Sigmoid colon (tissue), 7 donors: ENCODE results near the gene NHERF1. TPM values are rescaled to one million over a fixed set of nuclear protein-coding genes. Genes with fewer than 3 reads are reported as not detected.

Experiments used
- DNase-seq: peaks from one replicate; pipeline ENCODE4 v3.0.0-alpha.2; 2019
- H3K27ac ChIP-seq, 4 donors: fragments of 200-600 bp; sonication (generic); one replicate each; pipeline ENCODE4 v1.5.1; 2016 to 2019; ENCODE audit warnings: mild to moderate bottlenecking in 1 of 4
- H3K27me3 ChIP-seq, 3 donors: fragments of 200-600 bp; sonication (generic); one replicate each; pipeline ENCODE4 v1.5.1; 2019; ENCODE audit warnings: mild to moderate bottlenecking in 1 of 3
- H3K36me3 ChIP-seq, 4 donors: fragments of 200-600 bp; sonication (generic); one replicate each; pipeline ENCODE4 v1.5.1; 2016 to 2019
- H3K4me1 ChIP-seq, 4 donors: fragments of 200-600 bp; sonication (generic); one replicate each; pipeline ENCODE4 v1.5.1; 2017 to 2019
- H3K4me3 ChIP-seq, 4 donors: fragments of 200-600 bp; sonication (generic); one replicate each; pipeline ENCODE4 v1.5.1; 2017 to 2019; ENCODE audit warnings: mild to moderate bottlenecking in 2 of 4, moderate library complexity in 1 of 4
- H3K9me3 ChIP-seq, 4 donors: fragments of 200-600 bp in 3 of 4; sonication (generic) in 3 of 4; one replicate each; pipeline versions ENCODE4 v1.5.1 to v1.6.1; 2013 to 2019
- CTCF ChIP-seq, 4 experiments: fragments of 450-650 bp in 3 of 4; fragments of 200-600 bp in 1 of 4; IDR thresholded peaks; one replicate each; pipeline ENCODE4 v1.5.1; 2016 to 2019; ENCODE audit warnings: antibody characterized with exemption in 4 of 4, mild to moderate bottlenecking in 3 of 4, moderate library complexity in 2 of 4
- EP300 ChIP-seq, 4 donors: sonication (generic); formaldehyde crosslinking; IDR thresholded peaks; one replicate each; pipeline ENCODE4 v1.6.1; 2017; ENCODE audit warnings: antibody characterized with exemption in 4 of 4
- POLR2A ChIP-seq, 2 donors: fragments of 450-650 bp; IDR thresholded peaks; one replicate each; pipeline ENCODE4 v1.6.1; 2016; ENCODE audit warnings: antibody characterized with exemption in 2 of 2, mild to moderate bottlenecking in 2 of 2, moderate library complexity in 2 of 2
- POLR2AphosphoS5 ChIP-seq, 4 donors: sonication (generic); formaldehyde crosslinking; IDR thresholded peaks; one replicate each; pipeline ENCODE4 v1.6.1; 2017; ENCODE audit warnings: antibody characterized with exemption in 4 of 4
- WGBS, 2 donors: extraction: QIAGEN DNeasy Blood & Tissue Kit; methylation state at CpG; one replicate each; pipeline ENCODE4 v1.1.7; 2013; 5-methylcytosine and 5-hydroxymethylcytosine counted together
- intact Hi-C: fragments of 100-400 bp; cut with DNase I; formaldehyde crosslinking; loops from one replicate; pipeline ENCODE4 v1.15.1; 2023
- polyA plus RNA-seq, 3 donors: library from polyadenylated mRNA; stranded (reverse); fragments of 200-250 nt; gene quantifications; one replicate each; pipeline ENCODE4 v1.2.3, GENCODE V29; 2013
- total RNA-seq, 4 donors: library from RNA; depleted of rRNA; stranded (reverse); fragments of >200 nt; gene quantifications; one replicate each; pipeline ENCODE4 v1.1.0, GENCODE V29; 2016
- donor health status: healthy with polysubstance abuse.
- donor health status: Bipolar disorder and iron deficiency.
- donor health status: healthy.

Gene NHERF1
- total and polyA plus RNA-seq, 7 donors: 6.6 to 420 (median 12.5) TPM

- Histone ChIP-seq H3K9me3 (no peaks in the 10 kb centered on the region), H3K27ac (no peak overlapping the region), H3K36me3 (peaks cover 0 to 87% (median 27%) of the 10 kb centered on the region in 4 donors), H3K4me1 (peaks cover 0 to 6% (median 0%) of the 10 kb centered on the region in 4 donors), H3K27me3 (no peaks in the 10 kb centered on the region), H3K4me3 (no peak overlapping the region)
- DNase-seq: no peak
- WGBS, 2 donors: 94 to 95% methylated on average over 18 of the region's 18 CpGs
- no peak for TF ChIP-seq POLR2AphosphoS5 (IDR thresholded peaks at IDR 0.05)
- intact Hi-C loops: no loop called here
These were observed 47.0 kb downstream of the NHERF1 start for GRCh38 chr17:74795327-74796020.

GRCh38 chr17:74796211-74796610, 47.8 kb downstream of the NHERF1 start:
- 91 to 93% methylated on average over 4 of the region's 4 CpGs for WGBS, 2 donors
- intact Hi-C loops: no loop called here
- Histone ChIP-seq H3K27ac (no peak overlapping the region), H3K4me1 (peaks cover 0 to 2% (median 0%) of the 10 kb centered on the region in 4 donors), H3K4me3 (no peak overlapping the region), H3K27me3 (no peaks in the 10 kb centered on the region), H3K9me3 (no peaks in the 10 kb centered on the region), H3K36me3 (peaks cover 0 to 88% (median 24%) of the 10 kb centered on the region in 4 donors)
- no peak for TF ChIP-seq POLR2AphosphoS5 (IDR thresholded peaks at IDR 0.05)
- no peak for TF ChIP-seq EP300 (IDR thresholded peaks at IDR 0.05)
- TF ChIP-seq CTCF (IDR thresholded peaks at IDR 0.05): no peak
- no peak for TF ChIP-seq POLR2A (IDR thresholded peaks at IDR 0.05)
- DNase-seq: no peak

GRCh38 chr17:74796866-74797265, 48.4 kb downstream of the NHERF1 start:
- H3K9me3 ChIP-seq: no peaks in the 10 kb centered on the region
- WGBS, 2 donors: 92 to 93% methylated on average over 6 of the region's 6 CpGs
- TF ChIP-seq EP300 (IDR thresholded peaks at IDR 0.05): no peak
- peaks cover 0 to 90% (median 24%) of the 10 kb centered on the region in 4 donors for H3K36me3 ChIP-seq
- no peaks in the 10 kb centered on the region for H3K4me1 ChIP-seq
- no peak overlapping the region for H3K4me3 ChIP-seq
- H3K27me3 ChIP-seq: no peaks in the 10 kb centered on the region
- no peak for DNase-seq
- intact Hi-C loops: no loop called here
- no peak overlapping the region for H3K27ac ChIP-seq

DNA sequence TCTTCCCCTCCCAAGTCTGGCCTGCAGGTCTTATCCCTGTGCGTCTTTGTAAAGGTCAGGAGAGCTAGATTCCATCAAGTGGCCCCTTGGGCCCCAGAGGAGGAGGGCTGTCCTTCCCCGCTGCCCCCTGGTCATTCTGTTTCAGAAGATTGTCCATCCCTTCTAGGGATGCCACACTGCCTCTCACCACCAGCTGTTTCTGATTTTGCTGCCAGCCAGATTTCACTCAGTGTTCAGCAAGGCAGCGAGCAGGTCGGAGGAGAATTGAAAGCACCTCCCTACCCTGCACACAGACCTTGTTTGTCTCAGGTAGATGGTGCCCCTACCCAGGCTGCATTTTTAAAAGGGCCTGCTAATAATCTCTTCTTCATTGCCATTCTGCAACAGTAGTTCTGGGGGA, 49.4 kb downstream of the NHERF1 start:
- Histone ChIP-seq H3K36me3 (peaks cover 0 to 83% (median 24%) of the 10 kb centered on the region in 4 donors), H3K27me3 (no peaks in the 10 kb centered on the region), H3K9me3 (no peaks in the 10 kb centered on the region), H3K4me1 (peaks cover 0 to 1% (median under 1%) of the 10 kb centered on the region in 4 donors), H3K4me3 (no peak overlapping the region), H3K27ac (no peak overlapping the region)
- no peak for DNase-seq
- intact Hi-C loops: no loop called here
- 95 to 96% methylated on average over 4 of the region's 4 CpGs for WGBS, 2 donors
- no peak for TF ChIP-seq EP300 (IDR thresholded peaks at IDR 0.05)
- TF ChIP-seq CTCF (IDR thresholded peaks at IDR 0.05): no peak
- TF ChIP-seq POLR2A (IDR thresholded peaks at IDR 0.05): no peak
- TF ChIP-seq POLR2AphosphoS5 (IDR thresholded peaks at IDR 0.05): no peak

GRCh38 chr17:74798239-74798707, 49.8 kb downstream of the NHERF1 start:
- intact Hi-C loops: no loop called here
- no peak overlapping the region for H3K4me3 ChIP-seq
- 93 to 94% methylated on average over 8 of the region's 8 CpGs for WGBS, 2 donors
- DNase-seq: no peak
- H3K9me3 ChIP-seq: no peaks in the 10 kb centered on the region
- H3K4me1 ChIP-seq: peaks cover 0 to 6% (median 5%) of the 10 kb centered on the region in 4 donors
- TF ChIP-seq CTCF (IDR thresholded peaks at IDR 0.05) (no peak), POLR2A (IDR thresholded peaks at IDR 0.05) (no peak), POLR2AphosphoS5 (IDR thresholded peaks at IDR 0.05) (no peak), EP300 (IDR thresholded peaks at IDR 0.05) (no peak)
- H3K27me3 ChIP-seq: no peaks in the 10 kb centered on the region
- H3K27ac ChIP-seq: no peak overlapping the region
- peaks cover 0 to 80% (median 24%) of the 10 kb centered on the region in 4 donors for H3K36me3 ChIP-seq
